Glomerular visceral epithelial cell (primary cell): ENCODE data around the gene CCNI2.

Experiments
- DNase-seq: peaks from one replicate; pipeline ENCODE4 v3.0.0-alpha.2; 2016; ENCODE audit errors: extremely low spot score

The CCNI2 gene

GRCh38 chr5:132746954-132747615 lies at the start of gene CCNI2:
Gene CCNI2, plus strand, starts transcription at chr5:132747426. Its CDS starts 70 bp downstream, at chr5:132747496.
- DNase-seq = peak; percentile 47

- DNase-seq = peak; percentile 8
Measured at GRCh38 chr5:132704875-132705274, 42.4 kb upstream of the CCNI2 start.

GRCh38 chr5:132708645-132709044 lies 38.6 kb upstream of the CCNI2 start:
- DNase-seq = no peak

- DNase-seq = no peak
Measured at GRCh38 chr5:132714456-132715307, 32.5 kb upstream of the CCNI2 start.

- no peak for DNase-seq
Measured at GRCh38 chr5:132718544-132719312, 28.5 kb upstream of the CCNI2 start.

- DNase-seq = no peak
Measured at GRCh38 chr5:132725745-132726144, 21.5 kb upstream of the CCNI2 start.

- no peak for DNase-seq
Measured at GRCh38 chr5:132729896-132730295, 17.3 kb upstream of the CCNI2 start.

GRCh38 chr5:132733499-132734148 lies 13.6 kb upstream of the CCNI2 start:
- no peak for DNase-seq

GRCh38 chr5:132734687-132735086 lies 12.5 kb upstream of the CCNI2 start:
- no peak for DNase-seq

GRCh38 chr5:132736853-132737833 lies 10.1 kb upstream of the CCNI2 start, which contains the start of gene KIF3A:
Gene KIF3A, minus strand, starts transcription at chr5:132737546. Its CDS starts 127 bp downstream, at chr5:132737419.
- DNase-seq = peak; percentile 99

GRCh38 chr5:132737982-132738681 lies 9.1 kb upstream of the CCNI2 start:
- no peak for DNase-seq

GRCh38 chr5:132739232-132739631 lies 8.0 kb upstream of the CCNI2 start:
- DNase-seq = no peak

- no peak for DNase-seq
Measured at GRCh38 chr5:132742158-132742557, 5.1 kb upstream of the CCNI2 start.

- DNase-seq = no peak
Measured at GRCh38 chr5:132742626-132743025, 4.6 kb upstream of the CCNI2 start.

GRCh38 chr5:132744659-132745058 lies 2.6 kb upstream of the CCNI2 start:
- DNase-seq = no peak

- DNase-seq = no peak
Measured at GRCh38 chr5:132746592-132746953, 653 bp upstream of the CCNI2 start.

- no peak for DNase-seq
Measured at GRCh38 chr5:132747616-132748440, 602 bp downstream of the CCNI2 start.

GRCh38 chr5:132748522-132749000 lies 1.3 kb downstream of the CCNI2 start:
- DNase-seq = no peak

GRCh38 chr5:132749506-132749905 lies 2.3 kb downstream of the CCNI2 start:
- DNase-seq = no peak
